WI38 (cell line): ENCODE measurements around the gene GHDC.
A peak's percentile ranks its signal among the peaks of the same experiment; 100 is the strongest.

Source experiments
- H3K4me3 ChIP-seq: 2 replicates; pipeline ENCODE4 v1.5.1; 2011; ENCODE audit warnings: low read depth, mild to moderate bottlenecking, control low read depth, low read length
- TF ChIP-seq, protein P1 (sequence below): IDR thresholded peaks from 2 replicates; pipeline ENCODE4 v1.5.1; 2012; ENCODE audit warnings: low read depth, mild to moderate bottlenecking, control low read depth, low read length

The GHDC gene

DNA sequence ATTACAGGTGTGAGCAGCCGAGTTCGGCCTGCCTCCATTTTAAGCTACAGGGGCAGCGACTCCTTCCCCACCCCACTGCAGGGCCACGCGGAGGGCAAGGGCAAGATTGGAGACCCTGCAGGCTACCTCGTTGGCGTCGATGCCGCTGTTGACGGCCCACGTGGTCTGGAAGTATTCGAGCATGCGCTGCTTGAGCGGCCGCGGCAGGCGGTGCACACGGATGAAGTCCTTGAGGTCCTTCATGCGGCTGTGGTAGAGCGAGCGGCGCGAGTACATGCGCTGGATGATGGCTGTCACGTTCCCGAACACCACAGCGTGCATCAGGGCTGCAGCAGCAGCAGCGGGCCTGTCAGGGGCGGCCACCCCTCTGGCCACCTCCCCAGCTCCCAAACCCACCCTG is 24.9 kb downstream of the GHDC start:
- TF ChIP-seq, protein P1, sequence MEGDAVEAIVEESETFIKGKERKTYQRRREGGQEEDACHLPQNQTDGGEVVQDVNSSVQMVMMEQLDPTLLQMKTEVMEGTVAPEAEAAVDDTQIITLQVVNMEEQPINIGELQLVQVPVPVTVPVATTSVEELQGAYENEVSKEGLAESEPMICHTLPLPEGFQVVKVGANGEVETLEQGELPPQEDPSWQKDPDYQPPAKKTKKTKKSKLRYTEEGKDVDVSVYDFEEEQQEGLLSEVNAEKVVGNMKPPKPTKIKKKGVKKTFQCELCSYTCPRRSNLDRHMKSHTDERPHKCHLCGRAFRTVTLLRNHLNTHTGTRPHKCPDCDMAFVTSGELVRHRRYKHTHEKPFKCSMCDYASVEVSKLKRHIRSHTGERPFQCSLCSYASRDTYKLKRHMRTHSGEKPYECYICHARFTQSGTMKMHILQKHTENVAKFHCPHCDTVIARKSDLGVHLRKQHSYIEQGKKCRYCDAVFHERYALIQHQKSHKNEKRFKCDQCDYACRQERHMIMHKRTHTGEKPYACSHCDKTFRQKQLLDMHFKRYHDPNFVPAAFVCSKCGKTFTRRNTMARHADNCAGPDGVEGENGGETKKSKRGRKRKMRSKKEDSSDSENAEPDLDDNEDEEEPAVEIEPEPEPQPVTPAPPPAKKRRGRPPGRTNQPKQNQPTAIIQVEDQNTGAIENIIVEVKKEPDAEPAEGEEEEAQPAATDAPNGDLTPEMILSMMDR: no peak

GRCh38 chr17:42167807-42168206 is 26.5 kb downstream of the GHDC start:
- H3K4me3 ChIP-seq: no peak overlapping the region
- TF ChIP-seq, protein P1: no peak

More for the DNA sequence above, 24.9 kb downstream of the GHDC start:
- no peak overlapping the region for H3K4me3 ChIP-seq

GRCh38 chr17:42166196-42166763 is 28.0 kb downstream of the GHDC start:
- no peak overlapping the region for H3K4me3 ChIP-seq
- TF ChIP-seq, protein P1: no peak

DNA sequence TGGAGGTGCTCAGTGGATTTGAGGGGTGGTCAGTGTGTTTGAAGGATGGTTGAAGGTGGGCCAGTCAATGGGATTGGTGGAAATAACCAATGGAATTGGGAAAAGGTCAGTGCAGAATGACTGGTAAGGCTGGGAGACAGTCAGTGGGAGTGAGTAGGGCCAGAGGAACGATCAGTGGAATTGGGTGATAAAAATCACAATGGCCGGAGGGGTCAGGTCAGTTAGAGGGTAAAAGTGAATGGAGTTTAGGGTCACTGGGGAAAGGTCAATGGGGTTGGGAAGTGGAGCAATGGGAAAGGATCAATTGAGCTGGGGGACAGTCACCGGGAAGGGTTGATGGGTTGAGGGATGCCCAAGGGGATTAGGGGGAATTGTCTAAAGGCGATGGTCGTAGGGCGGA is 28.5 kb downstream of the GHDC start:
- no peak overlapping the region for H3K4me3 ChIP-seq
- TF ChIP-seq, protein P1: no peak

DNA sequence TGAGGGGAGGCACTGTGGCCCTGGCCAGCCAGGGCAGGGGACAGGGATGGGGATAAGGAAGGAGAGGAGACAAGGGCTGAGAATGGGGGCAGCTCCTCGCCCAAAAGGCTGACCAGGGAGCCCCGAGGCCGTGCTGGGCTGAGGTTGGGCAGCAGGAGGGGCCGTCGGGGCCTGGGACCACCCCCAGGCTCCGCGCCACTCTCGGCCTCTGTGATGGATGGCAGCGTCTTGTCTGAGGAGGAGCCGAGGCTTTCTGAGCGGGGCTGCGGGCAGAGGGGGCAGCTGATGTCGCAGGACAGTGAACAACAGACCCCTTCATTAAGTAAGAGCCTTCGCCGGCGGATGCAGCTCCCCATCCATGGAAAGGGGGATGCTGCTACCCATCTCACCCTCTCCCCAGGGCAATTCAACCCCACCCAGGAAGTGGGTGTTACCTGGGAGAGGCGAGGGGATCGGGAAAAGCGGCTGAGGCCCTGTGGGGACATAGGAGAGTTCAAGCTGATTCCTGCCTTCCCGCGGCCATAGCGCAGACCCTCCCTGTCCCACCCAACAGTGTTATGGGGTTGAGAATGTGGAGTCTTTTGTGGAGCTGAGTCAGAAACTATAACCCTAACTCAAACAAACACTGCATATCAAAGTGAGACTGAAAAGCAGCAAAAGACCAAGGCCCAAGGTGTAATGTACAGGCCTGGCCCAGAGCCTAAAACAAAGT is 30.4 kb downstream of the GHDC start:
- H3K4me3 ChIP-seq: no peak overlapping the region
- TF ChIP-seq, protein P1: no peak

DNA sequence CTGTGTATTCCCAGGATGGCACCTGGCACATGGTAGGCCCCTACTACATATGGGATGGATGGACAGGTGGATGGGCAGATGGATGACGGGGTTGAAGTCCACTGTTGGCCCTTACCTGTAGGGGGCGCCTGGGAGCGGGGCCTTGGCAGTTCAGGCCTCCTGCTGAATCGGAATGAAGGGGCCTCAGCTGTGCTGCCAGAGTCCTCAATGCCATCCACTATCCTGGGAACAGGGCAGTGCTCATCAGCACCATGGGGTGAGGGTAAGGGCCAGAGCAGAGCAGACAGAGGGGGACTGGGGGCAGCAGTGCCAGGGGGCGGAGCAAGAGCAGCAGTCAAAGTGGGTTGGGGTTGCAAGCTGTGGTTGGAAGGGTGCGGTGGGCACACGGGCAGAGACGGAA is 31.2 kb downstream of the GHDC start:
- TF ChIP-seq, protein P1: 0 out of 2 replicates have a peak, but pooled peaks have one; percentile 20
- no peak overlapping the region for H3K4me3 ChIP-seq

DNA sequence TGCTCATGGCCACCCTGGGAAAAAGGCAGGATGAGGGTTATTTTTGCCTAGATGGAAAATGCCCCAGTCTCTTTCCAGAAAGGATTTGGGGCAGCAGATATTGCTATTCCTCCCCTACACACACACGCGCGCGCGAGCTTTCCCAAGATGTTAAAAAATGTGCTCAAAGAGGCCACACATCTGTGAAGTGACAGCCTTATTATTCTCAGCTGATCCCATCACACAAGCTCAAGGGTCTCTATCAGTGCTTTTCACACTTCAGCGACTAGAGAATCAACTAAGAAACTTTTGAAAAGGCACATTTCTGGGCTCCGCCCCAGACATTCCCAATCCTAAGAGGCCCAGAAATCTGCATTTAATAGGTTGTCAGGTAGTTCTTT is 33.8 kb downstream of the GHDC start:
- no peak overlapping the region for H3K4me3 ChIP-seq
- TF ChIP-seq, protein P1: no peak
